HG03460 (cell line): ENCODE measurements around the gene MIB2.
"Not testable (repeated sequence)": the region's sequence is repeated elsewhere in the genome, so short reads cannot be mapped to it uniquely, and the experiment has no call there.

Source experiments
- ATAC-seq: cut with Tn5 transposase; IDR thresholded peaks from one replicate; pipeline ENCODE4 v1.9.1; 2021; ENCODE audit not compliant: unreplicated experiment

Gene MIB2

DNA sequence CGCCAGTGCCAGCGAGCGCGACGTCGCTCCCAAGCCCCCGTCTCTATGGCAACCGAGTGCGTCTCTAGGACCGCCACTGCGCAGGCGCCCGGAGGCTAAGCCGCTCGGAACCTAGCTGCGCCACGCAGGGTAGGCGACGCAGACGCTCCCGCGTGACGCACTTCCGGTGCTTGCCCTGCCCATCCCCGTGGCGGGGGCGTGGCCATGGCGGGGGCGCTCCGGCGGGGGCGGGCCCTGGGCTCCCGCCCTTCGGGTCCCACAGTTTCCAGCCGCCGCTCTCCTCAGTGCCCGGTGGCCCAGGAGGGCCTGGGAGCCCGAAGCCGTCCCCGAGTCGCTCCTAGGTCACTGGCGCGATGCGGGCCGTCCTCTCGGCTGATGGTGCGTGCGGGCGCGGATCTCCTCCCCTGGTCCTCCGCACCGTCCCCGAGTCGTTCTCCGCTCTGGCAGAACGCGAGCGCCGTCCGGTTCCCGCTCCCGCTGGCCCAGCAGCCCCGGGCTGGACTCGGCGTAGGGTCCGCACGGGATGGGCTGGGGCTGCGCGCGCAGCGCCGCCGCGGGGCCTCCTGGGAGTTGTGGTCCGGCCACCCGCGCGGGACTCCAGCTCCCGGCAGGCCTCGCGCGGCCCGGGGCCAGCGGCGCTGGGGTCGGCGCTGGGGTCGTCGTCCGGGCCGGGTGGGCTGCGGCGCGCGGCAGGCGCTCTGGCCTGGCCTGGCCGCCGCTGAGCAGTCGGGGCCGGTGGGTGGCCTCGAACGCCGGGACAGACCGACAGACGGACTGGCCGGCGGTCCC, at the start of gene MIB2:
Gene MIB2, plus strand, starts transcription at position 245 of the 789 bp plus-strand sequence. CDS start 7,953 bp downstream, outside the sequence.
- ATAC-seq, result peak; percentile 79

DNA sequence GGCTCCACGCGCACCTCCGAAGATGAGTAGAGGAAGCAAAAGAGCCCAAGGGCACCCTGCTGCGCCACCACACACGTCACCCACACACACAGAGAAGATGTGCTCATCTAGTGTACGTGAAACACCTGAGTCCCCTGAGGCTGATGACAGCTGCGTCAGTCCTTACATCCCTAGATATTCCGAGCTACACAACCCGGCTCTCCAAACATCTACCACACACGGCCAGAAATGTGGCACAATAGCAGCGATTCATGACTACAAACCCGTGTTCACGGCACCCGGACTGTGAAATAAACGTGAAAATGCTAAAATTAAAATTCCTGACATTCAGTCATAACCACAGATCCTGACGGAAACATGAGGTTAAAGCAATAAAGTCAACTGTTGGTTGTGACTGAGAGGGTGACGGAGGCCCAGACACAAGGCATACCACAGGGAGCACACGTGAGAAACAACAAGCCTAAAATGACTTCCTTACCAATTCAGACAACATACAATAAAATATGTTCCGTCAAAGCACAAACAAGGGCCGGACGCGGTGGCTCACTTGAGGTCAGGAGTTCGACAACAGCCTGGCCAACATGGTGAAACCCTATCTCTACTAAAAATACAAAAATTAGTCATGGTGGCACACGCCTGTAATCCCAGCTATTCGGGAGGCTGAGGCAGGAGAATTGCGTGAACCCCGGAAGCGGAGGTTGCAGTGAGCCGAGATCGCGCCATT, 48.0 kb upstream of the MIB2 start:
- ATAC-seq, result no peak

DNA sequence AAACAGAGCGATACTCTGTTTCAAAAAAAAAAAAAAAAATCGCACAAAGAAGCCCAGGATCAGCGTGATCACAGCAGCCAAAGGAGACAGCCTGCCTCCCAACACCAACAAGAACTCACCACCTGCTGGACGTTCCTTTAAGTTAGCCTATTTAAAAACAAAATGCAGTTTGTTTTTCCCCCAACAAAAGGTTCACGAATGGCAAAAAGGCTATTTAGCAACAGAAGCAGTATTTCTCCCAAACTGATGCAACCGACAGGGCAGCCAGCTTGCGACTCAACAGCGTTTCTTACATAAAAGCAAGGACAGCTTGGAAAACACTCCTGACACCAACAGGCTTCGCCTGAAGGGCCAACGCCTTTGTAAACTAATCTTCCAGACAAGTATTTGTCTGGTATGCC, 47.4 kb upstream of the MIB2 start:
- ATAC-seq, result no peak

DNA sequence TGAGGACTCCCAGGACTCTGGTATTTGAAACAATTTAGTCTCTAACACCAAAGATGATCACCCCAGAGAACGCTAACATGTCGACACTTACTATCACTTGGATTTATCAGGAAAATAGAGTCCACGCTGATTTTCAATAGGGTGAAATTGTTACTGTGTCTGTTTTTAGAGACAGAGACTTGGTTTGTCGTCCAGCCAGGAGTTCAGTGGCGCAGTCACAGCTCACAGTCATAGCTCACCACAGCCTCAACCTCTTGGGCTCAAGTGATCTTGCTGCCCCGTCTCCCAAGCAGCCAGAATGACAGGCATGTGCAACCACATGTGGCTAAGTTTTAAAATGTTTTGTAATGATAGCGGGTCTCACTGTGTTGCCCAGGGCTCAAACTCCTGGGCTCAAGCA, 46.0 kb upstream of the MIB2 start:
- no peak for ATAC-seq

DNA sequence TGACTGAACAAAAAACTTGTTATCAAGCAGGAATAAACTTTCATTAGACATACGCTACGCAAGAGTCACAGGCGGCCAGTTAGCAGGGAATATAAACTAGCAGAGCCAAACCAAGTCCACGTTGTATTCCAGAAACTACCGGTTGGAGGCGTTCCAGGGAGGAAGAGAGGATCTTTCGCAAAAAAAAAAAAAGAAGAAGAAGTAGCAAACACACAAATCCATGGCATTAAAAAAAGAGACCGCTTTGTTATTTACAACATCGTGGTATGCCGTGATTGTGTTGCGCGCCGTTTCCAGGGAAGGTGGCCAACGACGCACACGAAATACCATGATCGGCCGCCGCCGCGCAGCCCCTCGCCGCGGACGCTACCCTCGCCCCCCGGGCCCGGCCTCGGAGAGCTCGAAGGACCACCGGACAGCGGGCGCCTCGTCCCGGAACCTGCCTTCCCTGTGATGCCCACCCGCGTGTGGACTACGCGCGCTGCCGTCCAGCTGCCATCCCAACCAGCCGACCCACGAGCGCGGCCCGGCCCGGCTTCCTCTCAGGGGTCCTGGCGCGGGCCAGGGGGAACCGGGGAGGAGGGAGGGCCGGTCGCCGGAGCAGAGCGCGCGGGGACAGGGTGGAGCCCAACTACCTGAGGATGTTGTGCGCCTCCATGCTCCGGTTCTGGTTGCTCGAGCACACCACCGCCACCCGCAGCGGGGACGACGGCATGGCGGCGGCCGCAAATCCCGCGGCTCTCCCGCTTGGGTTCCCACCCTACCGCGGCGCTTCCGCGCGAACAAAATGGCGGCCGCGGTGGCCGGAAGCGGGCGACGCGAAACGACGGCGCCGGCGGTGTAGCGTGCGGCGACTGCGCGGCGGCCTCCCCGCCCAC, 41.2 kb upstream of the MIB2 start:
- ATAC-seq, result peak; percentile 62

DNA sequence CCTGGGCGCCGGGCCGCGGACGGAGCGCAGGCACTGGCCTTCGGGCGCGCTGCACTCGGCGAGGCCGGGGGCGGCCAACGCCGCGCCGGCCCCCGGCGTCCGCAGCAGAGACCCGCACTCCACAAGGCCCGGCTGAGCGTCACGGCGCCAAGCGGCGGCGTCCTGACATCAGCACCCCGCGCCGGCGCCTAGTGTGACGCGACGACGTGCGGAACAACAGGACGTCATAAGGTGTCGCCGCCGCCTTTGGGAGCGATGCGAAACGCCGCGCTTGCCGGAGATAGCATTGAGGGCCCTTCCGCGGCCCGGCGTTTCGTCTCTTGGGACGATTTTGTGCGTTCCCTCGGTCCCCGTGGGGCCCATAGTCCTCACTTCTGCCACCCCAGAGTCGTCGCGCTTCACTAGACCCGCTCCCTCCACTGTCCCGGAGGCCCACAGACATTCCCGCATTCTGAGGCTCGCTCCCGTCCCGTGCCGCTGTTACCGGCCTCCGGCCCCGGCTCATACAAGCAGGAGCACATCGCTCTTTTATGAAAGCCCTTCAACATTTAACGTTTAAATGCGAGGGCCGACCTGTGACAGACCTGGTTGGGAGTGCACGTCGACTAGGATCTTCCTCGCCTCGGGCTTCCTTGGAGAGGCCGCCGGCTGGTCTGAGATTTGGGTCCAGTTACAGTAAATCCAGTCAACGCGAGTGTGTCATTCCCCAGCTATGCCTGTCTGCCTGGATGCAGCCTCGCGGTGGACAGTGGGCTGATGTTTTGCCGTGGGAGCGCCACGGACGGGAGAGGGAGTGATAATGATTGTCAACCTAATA, 40.4 kb upstream of the MIB2 start, which contains the start of gene SSU72:
Gene SSU72, minus strand, starts transcription at position 143 of the 817 bp plus-strand sequence. CDS start 306 bp downstream, outside the sequence.
- ATAC-seq, result peak; percentile 69

DNA sequence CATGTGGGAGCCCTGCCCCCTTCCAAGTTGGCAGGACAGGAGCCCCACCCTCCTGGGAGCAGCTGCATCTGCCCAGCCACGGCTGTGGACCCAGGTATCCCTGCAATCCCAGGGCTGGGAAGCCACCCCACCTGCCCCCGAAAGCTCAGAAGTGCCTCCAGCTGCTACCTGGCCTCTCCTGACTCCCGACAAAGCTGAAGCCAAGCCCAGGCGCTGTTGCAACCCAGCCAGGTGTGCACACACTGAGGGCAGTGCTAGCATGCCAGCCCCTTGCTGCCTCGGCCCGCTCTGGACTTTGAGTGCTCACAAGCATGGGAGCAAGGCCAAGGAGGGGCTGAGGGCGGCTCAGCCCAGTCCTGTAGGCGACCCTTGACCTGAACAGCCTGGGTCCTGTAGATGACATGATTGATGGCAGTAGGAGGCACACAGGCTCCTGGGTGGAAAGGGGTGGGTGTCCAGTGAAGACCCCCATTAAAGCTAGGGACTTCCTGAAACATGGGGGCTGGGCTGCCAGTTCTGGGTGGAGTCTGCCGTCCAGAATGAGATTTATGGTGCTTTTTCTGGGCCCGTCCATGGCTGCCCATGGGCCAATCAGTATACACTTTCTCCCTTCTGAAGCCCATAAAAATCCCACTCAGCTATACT, 37.8 kb upstream of the MIB2 start:
- ATAC-seq, result no peak

DNA sequence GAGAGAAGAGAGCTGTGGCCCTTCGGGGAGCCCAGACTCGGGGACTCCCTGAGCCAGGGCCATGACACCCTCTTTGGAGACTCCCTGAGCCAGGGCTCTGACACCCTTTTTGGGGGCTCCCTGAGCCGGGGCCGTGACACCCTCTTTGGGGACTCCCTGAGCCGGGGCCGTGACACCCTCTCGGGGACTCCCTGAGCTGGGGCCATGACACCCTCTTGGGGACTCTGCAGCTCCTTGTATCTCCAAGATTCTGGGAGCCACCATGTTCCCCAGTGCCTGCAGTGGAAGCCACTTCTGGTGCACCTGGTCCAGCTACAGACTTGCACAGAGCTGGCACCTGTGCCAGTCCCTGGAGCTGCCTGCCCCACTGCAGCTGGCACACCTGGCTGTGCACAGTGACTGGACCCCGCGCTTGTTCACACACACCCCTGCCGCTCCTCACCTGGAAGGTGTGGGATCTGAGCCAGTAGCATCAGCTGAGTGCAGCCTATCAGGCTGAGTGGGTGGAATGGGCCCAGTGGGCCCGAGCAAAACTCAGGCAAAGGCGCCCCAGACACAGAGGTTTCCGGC, 36.8 kb upstream of the MIB2 start:
- ATAC-seq, result no peak

DNA sequence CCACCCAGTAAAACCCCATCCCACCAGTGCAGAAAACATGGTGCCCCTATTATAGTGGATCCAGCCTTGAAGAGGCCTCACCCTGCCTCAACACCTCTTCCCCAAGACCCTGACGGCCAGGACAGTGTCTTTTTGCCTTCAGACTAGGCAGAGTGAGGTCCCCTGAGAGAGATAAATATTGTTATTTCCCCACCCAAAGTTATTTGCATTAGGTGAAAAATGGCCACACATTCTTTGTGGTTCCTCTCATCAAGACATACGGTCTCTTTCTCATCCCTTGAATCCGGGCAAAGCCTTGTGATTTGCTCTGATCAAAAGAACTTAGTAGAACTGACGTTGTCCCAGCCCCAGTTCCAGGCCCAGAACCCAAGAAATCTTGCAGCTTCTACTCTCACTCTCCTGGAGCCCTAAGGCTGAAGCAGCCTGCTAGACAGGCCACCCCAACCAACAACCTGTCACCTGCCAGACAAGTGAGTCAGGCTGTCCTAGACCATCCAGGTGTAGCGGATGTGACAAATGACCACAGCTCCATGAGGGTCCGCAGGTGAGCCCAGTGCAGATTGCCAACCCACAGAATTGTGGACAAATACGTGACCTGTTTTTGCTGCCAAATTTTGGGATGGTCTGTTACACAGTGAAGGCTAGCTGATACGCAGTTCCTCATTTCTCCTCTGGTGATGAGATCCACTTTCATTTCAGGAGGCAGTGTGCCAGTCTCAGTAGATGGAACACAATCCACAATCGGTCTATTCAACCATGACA, 32.5 kb upstream of the MIB2 start:
- ATAC-seq, result no peak

DNA sequence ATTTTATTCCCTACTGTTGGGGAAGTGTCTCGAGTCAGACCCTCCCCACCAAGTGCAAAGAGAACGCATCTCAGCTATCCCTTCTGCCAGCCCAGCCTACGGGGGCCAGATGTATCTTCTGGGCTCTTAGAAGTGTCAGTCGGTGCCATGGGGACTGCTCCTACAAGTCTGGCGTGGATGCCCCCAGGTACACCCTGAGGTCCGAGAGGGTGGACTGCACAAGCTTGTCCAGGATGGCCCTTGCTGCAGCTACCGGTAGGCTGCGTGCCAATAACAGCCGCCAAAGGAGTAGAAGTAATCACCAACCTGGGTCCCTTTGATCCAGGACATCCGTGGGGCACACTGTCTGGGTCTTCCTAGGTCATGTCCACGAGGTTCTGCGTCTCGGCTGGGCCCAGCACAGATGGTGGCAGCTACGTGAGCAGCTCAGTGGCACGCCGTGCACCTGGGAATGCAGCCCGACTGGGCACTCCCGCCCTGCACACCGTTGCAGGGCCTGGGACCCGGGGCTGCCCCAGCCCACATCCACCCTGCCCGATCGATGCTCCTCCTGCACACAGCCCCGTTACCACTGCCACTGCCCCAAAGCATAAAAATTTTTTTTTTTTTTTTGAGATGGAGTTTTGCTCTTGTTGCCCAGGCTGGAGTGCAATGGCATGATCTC, 31.8 kb upstream of the MIB2 start:
- no peak for ATAC-seq

DNA sequence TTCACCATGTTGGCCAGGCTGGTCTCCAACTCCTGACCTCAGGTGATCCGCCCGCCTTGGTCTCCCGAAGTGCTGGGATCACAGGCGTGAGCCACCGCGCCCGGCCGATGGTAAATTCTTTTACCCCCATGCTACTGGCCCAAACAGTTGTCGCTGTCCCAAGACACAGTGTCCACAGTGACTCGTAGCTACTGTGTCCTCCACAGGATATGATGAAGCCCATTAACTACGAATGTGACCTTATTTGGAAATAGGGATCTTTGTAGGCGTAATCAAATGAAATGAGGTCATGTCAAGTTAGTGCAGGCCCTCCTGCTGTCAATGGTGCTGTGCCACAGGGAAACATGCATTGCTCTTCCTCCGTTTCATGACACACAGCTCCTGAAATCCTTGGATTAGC, 23.8 kb upstream of the MIB2 start:
- no peak for ATAC-seq

DNA sequence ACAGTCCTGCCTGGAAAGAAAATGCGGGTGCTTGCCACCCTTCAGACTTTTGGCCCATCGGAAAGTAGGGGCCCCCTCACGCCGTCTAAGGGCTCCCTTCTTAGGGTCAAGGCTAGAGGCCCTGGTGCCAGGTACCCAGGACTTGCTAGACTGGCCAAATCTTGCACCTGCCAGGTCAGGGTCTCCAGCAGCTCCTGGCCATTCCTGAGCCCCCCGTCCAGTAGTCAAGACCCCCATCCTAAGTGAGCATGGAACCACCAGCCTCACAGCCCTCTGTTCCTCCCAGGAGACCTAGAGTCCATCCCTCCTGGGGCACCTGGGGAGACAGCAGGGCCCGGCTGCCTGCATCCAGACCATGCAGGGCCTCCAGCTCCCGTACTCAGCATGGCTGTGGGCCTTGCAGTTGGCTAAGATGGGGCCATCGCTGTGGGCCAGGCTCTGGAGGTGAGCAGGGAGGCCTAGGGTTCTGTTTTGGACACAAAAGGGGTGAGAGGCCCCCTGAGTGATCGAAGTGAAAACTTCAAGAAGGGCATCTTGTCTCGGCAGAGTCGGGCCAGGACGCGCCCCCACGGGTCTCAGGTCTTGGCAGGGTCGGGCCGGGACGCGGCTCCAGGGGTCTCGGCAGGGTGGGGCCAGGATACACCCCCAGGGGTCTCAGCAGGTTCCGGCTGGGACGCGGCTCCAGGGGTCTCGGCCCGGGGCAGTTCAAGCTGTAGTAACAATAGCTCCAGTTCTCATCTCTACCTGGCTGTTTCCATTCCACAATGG, 21.3 kb upstream of the MIB2 start:
- no peak for ATAC-seq

DNA sequence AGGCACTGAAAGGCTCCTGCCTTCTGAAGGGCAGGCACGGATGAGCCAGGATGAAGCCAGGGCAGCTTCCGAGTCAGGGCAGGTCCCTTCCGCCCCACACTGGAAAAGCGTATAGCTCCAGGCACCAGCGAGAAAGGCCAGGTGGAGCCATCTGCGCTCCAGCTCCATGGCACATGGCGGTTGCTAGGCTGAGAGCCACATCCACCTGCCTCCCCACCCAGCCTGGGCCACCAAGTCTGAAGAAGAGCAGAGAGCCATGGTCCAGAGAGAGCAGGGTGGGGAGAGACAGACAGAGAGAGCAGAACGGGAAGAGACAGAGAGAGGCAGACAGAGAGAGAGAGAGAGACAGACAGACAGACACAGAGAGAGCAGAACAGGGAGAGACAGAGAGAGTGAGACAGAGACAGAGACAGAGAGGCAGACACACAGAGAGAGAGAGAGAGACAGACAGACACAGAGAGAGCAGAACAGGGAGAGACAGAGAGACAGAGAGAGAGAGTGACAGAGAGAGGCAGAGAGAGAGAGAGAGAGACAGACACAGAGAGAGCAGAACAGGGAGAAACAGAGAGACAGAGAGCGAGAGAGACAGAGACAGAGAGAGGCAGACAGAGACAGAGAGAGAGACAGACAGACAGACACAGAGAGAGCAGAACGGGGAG, 20.6 kb upstream of the MIB2 start:
- ATAC-seq, result no peak

DNA sequence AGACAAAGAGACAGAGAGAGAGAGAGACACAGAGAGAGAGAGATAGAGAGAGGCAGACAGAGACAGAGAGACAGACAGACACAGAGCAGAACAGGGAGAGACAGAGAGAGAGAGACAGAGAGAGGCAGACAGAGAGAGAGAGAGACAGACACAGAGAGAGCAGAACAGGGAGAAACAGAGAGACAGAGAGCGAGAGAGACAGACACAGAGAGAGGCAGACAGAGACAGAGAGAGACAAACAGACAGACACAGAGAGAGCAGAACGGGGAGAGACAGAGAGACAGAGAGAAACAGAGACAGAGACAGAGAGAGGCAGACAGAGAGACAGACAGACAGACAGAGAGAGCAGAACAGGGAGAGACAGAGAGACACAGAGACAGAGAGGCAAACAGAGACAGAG, 20.0 kb upstream of the MIB2 start:
- not testable (repeated sequence) for ATAC-seq

DNA sequence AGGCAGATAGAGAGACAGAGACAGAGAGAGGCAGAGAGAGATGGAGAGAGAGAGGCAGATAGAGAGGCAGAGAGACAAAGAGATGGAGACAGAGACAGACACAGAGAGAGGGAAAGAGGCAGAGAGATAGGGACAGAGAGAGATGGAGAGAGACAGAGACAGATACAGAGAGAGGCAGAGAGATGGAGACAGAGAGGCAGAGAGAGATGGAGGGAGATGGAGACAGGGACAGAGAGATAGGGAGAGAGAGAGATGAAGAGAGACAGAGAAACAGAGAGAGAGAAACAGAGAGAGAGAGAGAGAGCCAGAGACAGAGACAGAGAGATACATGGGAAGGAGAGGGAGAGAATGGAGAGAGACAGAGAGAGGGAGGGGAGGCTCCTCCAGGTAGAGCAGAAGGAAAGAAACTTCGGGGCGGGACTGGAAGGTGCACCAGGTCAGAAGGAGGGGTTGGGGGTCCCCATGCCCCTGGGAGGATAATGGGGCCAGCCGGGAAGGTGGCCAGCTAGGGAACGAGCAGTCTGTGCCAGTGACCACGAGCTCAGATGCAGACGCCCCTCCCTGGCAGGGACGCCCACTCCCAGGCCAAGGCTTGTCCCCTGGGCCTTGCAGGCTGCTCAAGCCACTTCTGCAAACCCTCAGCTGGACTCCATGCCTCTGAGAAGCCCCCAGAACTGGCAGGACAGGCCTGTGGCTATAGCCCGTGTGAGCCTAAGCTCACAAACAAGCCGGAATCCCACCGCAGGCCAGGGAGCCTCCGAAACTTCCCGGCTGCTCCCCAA, 18.6 kb upstream of the MIB2 start:
- ATAC-seq, result no peak

DNA sequence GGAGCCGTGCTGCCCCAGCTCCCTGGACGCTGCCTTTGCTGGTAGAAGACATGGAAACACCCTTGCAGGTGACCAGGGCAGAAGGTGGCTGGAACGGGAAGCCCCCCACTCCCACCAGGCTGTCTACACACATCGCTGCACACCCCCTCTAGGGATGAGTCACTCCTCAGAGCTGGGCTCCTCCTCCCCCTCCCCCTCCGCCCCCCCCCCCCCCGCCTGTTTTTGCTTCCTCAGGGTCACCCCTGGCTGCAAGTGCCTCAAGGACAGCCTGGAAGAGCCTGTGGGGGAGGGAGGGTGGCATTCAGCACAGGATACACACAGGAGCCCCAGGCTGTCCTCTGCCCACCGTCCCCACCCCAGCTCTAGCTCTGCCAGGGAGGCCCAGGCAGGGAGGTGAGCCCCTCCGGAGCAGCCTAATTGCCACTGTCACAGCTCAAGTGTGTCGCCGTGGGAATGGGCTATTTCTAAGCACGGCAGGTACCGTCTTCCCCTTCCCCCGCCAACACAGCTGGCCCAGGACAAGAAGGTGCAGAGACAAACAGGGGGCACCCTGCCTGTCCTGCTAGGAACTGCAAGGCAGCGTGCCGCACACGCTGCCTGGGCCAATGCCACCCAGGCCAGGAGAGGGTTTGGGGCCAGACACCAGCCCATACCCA, 17.9 kb upstream of the MIB2 start:
- no peak for ATAC-seq
